Uterus (tissue), 2 donors: ENCODE data around the gene FHIT.

Experiments used
- CTCF ChIP-seq, 4 experiments: fragments of 200-600 bp in 2 of 4; fragments of 450-650 bp in 2 of 4; sonication (generic) in 2 of 4; IDR thresholded peaks; one replicate each; pipeline ENCODE4 v1.5.1; 2016 to 2019; ENCODE audit warnings: antibody characterized with exemption in 4 of 4, mild to moderate bottlenecking in 2 of 4, moderate library complexity in 1 of 4
- POLR2A ChIP-seq, 2 donors: fragments of 450-650 bp; IDR thresholded peaks; one replicate each; pipeline ENCODE4 v1.6.1; 2016; ENCODE audit warnings: antibody characterized with exemption in 2 of 2, mild to moderate bottlenecking in 1 of 2, moderate library complexity in 1 of 2

- TF ChIP-seq CTCF (IDR thresholded peaks at IDR 0.05): no peak
- no peak for TF ChIP-seq POLR2A (IDR thresholded peaks at IDR 0.05)
Measured at GRCh38 chr3:60742606-60743145, 508.6 kb downstream of the FHIT start.
